UCSD-AML1 (cell line): ENCODE measurements around the gene ALK.
"Not testable (repeated sequence)": the region's sequence is repeated elsewhere in the genome, so short reads cannot be mapped to it uniquely, and the experiment has no call there.

ENCODE experiments used
- DNase-seq: peaks from one replicate; lab custom pipeline; 2025; ENCODE audit not compliant: unreplicated experiment; lab: John Stamatoyannopoulos, UW

Gene ALK

GRCh38 chr2:29761278-29761677, 160.1 kb downstream of the ALK start:
- no peak for DNase-seq

GRCh38 chr2:29760008-29760407, 161.4 kb downstream of the ALK start:
- DNase-seq = no peak

- no peak for DNase-seq
Measured at GRCh38 chr2:29759360-29759759, 162.0 kb downstream of the ALK start.

- no peak for DNase-seq
Measured at GRCh38 chr2:29755829-29756228, 165.6 kb downstream of the ALK start.

- no peak for DNase-seq
Measured at GRCh38 chr2:29755233-29755632, 166.2 kb downstream of the ALK start.

- DNase-seq = no peak
Measured at GRCh38 chr2:29753671-29754444, 167.5 kb downstream of the ALK start.

GRCh38 chr2:29751390-29751789, 170.0 kb downstream of the ALK start:
- DNase-seq = no peak

- DNase-seq = not testable (repeated sequence)
Measured at GRCh38 chr2:29750463-29750862, 170.9 kb downstream of the ALK start.

GRCh38 chr2:29749843-29750242, 171.5 kb downstream of the ALK start:
- DNase-seq = no peak

- no peak for DNase-seq
Measured at GRCh38 chr2:29749041-29749440, 172.3 kb downstream of the ALK start.

- no peak for DNase-seq
Measured at GRCh38 chr2:29747786-29748470, 173.5 kb downstream of the ALK start.

- DNase-seq = no peak
Measured at GRCh38 chr2:29744976-29745375, 176.4 kb downstream of the ALK start.

GRCh38 chr2:29743516-29743915, 177.9 kb downstream of the ALK start:
- no peak for DNase-seq

GRCh38 chr2:29742656-29743055, 178.7 kb downstream of the ALK start:
- DNase-seq = no peak

GRCh38 chr2:29741132-29741531, 180.3 kb downstream of the ALK start:
- no peak for DNase-seq

GRCh38 chr2:29733965-29734364, 187.4 kb downstream of the ALK start:
- DNase-seq = no peak

GRCh38 chr2:29733213-29733612, 188.2 kb downstream of the ALK start:
- no peak for DNase-seq

GRCh38 chr2:29731948-29732347, 189.4 kb downstream of the ALK start:
- DNase-seq = no peak

- DNase-seq = no peak
Measured at GRCh38 chr2:29729932-29730331, 191.5 kb downstream of the ALK start.

GRCh38 chr2:29729401-29729800, 192.0 kb downstream of the ALK start:
- DNase-seq = no peak

- no peak for DNase-seq
Measured at GRCh38 chr2:29726976-29727375, 194.4 kb downstream of the ALK start.

- DNase-seq = no peak
Measured at GRCh38 chr2:29725610-29726009, 195.8 kb downstream of the ALK start.

GRCh38 chr2:29724282-29724681, 197.1 kb downstream of the ALK start:
- no peak for DNase-seq
